Kidney (tissue), 14 donors: ENCODE data around the gene MRPS7. TPM values are rescaled to one million over a fixed set of nuclear protein-coding genes. Genes with fewer than 3 reads are reported as not detected.

ENCODE experiments used
- DNase-seq, 5 donors: peaks; one replicate each; pipeline ENCODE4 v3.0.0-alpha.2; 2013 to 2020
- FAIRE-seq: peaks from 2 replicates; lab custom pipeline; 2012; peaks lifted over from hg19 to GRCh38; lab: Jason Lieb, UNC
- H3K27ac ChIP-seq, 2 donors: one replicate each; pipeline ENCODE4 v1.7.0; 2013; ENCODE audit warnings: low read depth in 2 of 2, low read length in 2 of 2, inconsistent platforms in 1 of 2
- H3K27me3 ChIP-seq: one replicate; pipeline ENCODE4 v1.7.1; 2013; ENCODE audit warnings: low read length, inconsistent platforms; ENCODE audit not compliant: control insufficient read depth, insufficient read depth
- H3K36me3 ChIP-seq, 3 donors: one replicate each; pipeline versions ENCODE4 v1.7.0 to v1.7.1; 2013; ENCODE audit warnings: low read length in 3 of 3, control low read depth in 1 of 3, inconsistent platforms in 1 of 3; ENCODE audit not compliant: insufficient read depth in 3 of 3, control insufficient read depth in 2 of 3
- H3K4me1 ChIP-seq, 3 donors: one replicate each; pipeline versions ENCODE4 v1.7.0 to v1.7.1; 2013; ENCODE audit warnings: low read length in 3 of 3, inconsistent platforms in 1 of 3, low read depth in 1 of 3; ENCODE audit not compliant: control insufficient read depth in 2 of 3, insufficient read depth in 2 of 3
- H3K4me3 ChIP-seq, 3 donors: one replicate each; pipeline versions ENCODE4 v1.7.0 to v1.8.1; 2013; ENCODE audit warnings: low read length in 3 of 3, control low read depth in 1 of 3, inconsistent platforms in 1 of 3
- H3K9ac ChIP-seq, 3 donors: one replicate each; pipeline versions ENCODE4 v1.7.0 to v1.7.1; 2013; ENCODE audit warnings: low read length in 3 of 3, control low read depth in 1 of 3, inconsistent platforms in 1 of 3
- H3K9me3 ChIP-seq, 3 donors: one replicate each; pipeline versions ENCODE4 v1.7.0 to v1.7.1; 2013; ENCODE audit warnings: low read length in 3 of 3, control low read depth in 1 of 3, inconsistent platforms in 1 of 3; ENCODE audit not compliant: control insufficient read depth in 2 of 3, insufficient read depth in 1 of 3
- intact Hi-C: fragments of 100-400 bp; cut with DNase I; formaldehyde crosslinking; loops from one replicate; pipeline ENCODE4 v1.11.1; 2022
- polyA plus RNA-seq: library from polyadenylated mRNA; stranded (reverse); fragments of 350-450 nt; fragmentation: Illumina TruSeq; extraction: RNeasy Lipid Tissue Mini Kit (QIAGEN cat#74804); gene quantifications from one replicate; pipeline ENCODE4 v1.2.3, GENCODE V29; 2014; ENCODE audit warnings: low read depth, low replicate concordance; ENCODE audit not compliant: insufficient read depth
- total RNA-seq: library from RNA; stranded (reverse); fragmentation: NEBNext Ultra II Directional; extraction: Animal tissue kit (Norgen Biotek cat#: 25700); gene quantifications from one replicate; pipeline ENCODE4 v1.2.1, GENCODE V29; 2021
- TF ChIP-seq, protein P1 (sequence below): IDR thresholded peaks from 3 replicates; pipeline ENCODE4 v1.5.1; 2012; ENCODE audit warnings: mild to moderate bottlenecking, moderate library complexity, borderline replicate concordance; ENCODE audit not compliant: insufficient read depth; ENCODE audit errors: extremely low read depth
- donor health status: control.
- donor health status: control.
- donor health status: control.
- donor health status: control.
- donor health status: control.
- donor health status: DM: yes; HTN: yes; CAD: no.
- donor health status: Normal renal cell carcinoma (clear cell type).

MRPS7 gene
- total and polyA plus RNA-seq, 2 donors from 2014 or later = 46.4 to 134 TPM

DNA sequence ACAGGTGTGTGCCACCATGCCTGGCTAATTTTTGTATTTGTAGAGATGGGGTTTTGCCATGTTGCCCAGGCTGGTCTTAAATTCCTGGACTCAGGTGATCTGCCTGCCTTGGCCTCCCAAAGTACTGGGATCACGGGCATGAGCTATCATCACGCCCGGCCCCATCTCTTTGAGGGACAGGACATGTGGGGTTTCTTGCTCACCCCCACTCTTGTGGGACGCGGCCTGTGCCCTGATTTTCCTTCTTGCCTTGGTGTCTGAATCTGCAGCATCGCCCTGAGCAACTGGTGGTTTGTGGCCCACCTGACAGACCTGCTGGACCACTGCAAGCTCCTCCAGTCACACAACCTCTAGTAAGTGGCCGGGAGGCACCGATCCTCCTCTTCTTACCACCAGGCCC is 30.6 kb upstream of the MRPS7 start:
- FAIRE-seq (no peak), DNase-seq (peak in 2 of 5 donors; percentile 25 to 60)
- intact Hi-C loops = no loop called here
- peaks cover 0 to 2% (median 0%) of the 10 kb centered on the region in 3 donors for H3K4me1 ChIP-seq
- no peaks in the 10 kb centered on the region for H3K27me3 ChIP-seq
- no peak overlapping the region for H3K4me3 ChIP-seq
- H3K9me3 ChIP-seq = no peaks in the 10 kb centered on the region
- H3K36me3 ChIP-seq = peaks cover 5 to 65% (median 31%) of the 10 kb centered on the region in 3 donors
- TF ChIP-seq, protein P1, sequence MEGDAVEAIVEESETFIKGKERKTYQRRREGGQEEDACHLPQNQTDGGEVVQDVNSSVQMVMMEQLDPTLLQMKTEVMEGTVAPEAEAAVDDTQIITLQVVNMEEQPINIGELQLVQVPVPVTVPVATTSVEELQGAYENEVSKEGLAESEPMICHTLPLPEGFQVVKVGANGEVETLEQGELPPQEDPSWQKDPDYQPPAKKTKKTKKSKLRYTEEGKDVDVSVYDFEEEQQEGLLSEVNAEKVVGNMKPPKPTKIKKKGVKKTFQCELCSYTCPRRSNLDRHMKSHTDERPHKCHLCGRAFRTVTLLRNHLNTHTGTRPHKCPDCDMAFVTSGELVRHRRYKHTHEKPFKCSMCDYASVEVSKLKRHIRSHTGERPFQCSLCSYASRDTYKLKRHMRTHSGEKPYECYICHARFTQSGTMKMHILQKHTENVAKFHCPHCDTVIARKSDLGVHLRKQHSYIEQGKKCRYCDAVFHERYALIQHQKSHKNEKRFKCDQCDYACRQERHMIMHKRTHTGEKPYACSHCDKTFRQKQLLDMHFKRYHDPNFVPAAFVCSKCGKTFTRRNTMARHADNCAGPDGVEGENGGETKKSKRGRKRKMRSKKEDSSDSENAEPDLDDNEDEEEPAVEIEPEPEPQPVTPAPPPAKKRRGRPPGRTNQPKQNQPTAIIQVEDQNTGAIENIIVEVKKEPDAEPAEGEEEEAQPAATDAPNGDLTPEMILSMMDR = no peak
- no peak overlapping the region for H3K27ac ChIP-seq
- H3K9ac ChIP-seq = no peak overlapping the region

DNA sequence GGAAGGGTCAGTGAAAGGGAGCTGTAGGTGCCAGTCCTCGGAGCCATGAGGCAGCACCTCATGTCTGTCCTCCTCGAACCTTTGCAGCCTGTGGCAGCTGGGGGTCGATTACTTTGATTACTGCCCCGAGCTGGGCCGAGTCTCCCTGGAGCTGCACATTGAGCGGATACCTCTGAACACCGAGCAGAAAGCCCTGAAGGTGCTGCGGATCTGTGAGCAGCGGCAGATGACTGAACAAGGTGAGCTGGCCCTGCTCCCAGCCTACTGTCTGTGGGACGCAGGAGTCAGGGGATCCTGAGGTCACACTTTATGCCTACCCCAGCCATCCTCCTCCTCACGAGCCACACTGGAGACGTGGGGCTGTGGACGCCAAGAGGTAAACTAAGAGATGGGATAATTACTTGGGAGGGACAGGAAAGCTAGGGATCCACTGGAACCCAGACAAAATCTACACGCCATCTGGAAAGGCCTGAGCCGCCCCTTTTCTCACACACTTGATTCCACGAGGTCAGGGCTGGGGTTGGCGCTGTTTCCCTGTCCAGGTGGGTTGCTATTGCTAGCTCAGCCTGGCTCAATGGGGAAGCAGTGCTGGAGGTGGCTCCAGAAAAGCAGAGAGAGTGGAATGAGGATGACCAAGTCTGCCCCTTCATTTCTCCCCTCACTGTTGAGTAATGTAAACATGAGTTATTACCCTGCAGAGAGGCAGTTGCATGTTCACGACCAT is 29.8 kb upstream of the MRPS7 start:
- FAIRE-seq (no peak), DNase-seq (peak in 1 of 5 donors; percentile 66)
- TF ChIP-seq, protein P1 = no peak
- intact Hi-C loops = no loop called here
- Histone ChIP-seq H3K27me3 (no peaks in the 10 kb centered on the region), H3K4me3 (no peak overlapping the region), H3K4me1 (peaks cover 0 to 2% (median 0%) of the 10 kb centered on the region in 3 donors), H3K9ac (no peak overlapping the region), H3K27ac (no peak overlapping the region), H3K36me3 (peaks cover 3 to 62% (median 28%) of the 10 kb centered on the region in 3 donors), H3K9me3 (no peaks in the 10 kb centered on the region)

DNA sequence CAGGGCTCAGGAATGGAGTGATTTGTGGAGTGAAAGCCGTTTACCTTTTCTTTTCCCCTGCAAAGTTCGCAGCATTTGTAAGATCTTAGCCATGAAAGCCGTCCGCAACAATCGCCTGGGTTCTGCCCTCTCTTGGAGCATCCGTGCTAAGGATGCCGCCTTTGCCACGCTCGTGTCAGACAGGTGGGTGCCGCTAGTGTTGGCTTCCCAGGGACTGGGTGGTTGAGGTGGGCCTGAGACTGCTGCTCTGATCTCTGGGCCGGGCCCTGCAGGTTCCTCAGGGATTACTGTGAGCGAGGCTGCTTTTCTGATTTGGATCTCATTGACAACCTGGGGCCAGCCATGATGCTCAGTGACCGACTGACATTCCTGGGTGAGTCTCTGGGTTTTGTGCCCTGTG is 28.9 kb upstream of the MRPS7 start:
- DNase-seq (peak in 2 of 5 donors; percentile 25 to 62), FAIRE-seq (no peak)
- H3K4me3 ChIP-seq = no peak overlapping the region
- intact Hi-C loops = no loop called here
- no peak overlapping the region for H3K27ac ChIP-seq
- no peak overlapping the region for H3K9ac ChIP-seq
- no peaks in the 10 kb centered on the region for H3K9me3 ChIP-seq
- peaks cover 0 to 2% (median 0%) of the 10 kb centered on the region in 3 donors for H3K4me1 ChIP-seq
- H3K27me3 ChIP-seq = no peaks in the 10 kb centered on the region
- TF ChIP-seq, protein P1 = no peak
- H3K36me3 ChIP-seq = peaks cover 3 to 66% (median 32%) of the 10 kb centered on the region in 3 donors
